Measurements from ENCODE around the gene TBXAS1. TPM values are rescaled to one million over a fixed set of nuclear protein-coding genes. Genes with fewer than 3 reads are reported as not detected.
A peak's percentile ranks its signal among the peaks of the same experiment; 100 is the strongest.

Gene TBXAS1
- total RNA-seq, 4 donors from 2014 or later = 9.0 to 22.2 (median 14.6) TPM

- no peak for TF ChIP-seq POLR2AphosphoS5 (IDR thresholded peaks at IDR 0.05)
- no peak for TF ChIP-seq EP300 (IDR thresholded peaks at IDR 0.05; ENCODE audit: low read depth)
- no peak for TF ChIP-seq CTCF (IDR thresholded peaks at IDR 0.05)
- TF ChIP-seq POLR2A (IDR thresholded peaks at IDR 0.05) = no peak
- H3K4me1 ChIP-seq = peaks cover 20 to 46% (median 33%) of the 10 kb centered on the region in 4 donors
- H3K27ac ChIP-seq = no peak overlapping the region
- in situ Hi-C loops (cut with MboI; ENCODE audit: low pct_ligation_motif_present in 1 of 4, low pct_unique_long_range_greater_than_20kb in 1 of 4, low sequenced_read_pairs in 3 of 4) = loop anchor here in 1 of 4 donors (25.0 kb wide), 1 partner anchor 280 kb away; no protein-coding TSS in a partner anchor
- no peak overlapping the region for H3K4me3 ChIP-seq
- no peaks in the 10 kb centered on the region for H3K9me3 ChIP-seq
- intact Hi-C loops (cut with DNase I; ENCODE audit: low total_unique reads) = no loop called here
- WGBS, 2 donors (ENCODE audit: low coverage in 1 of 2) = 94% methylated on average over 3 of the region's 3 CpGs; no CpG with 5 or more reads in 1 of the 2 donors
- no peak for DNase-seq
- peaks cover 0 to 5% (median 0%) of the 10 kb centered on the region in 4 donors for H3K36me3 ChIP-seq
- no peaks in the 10 kb centered on the region for H3K27me3 ChIP-seq
These were observed 228.1 kb downstream of the TBXAS1 start for GRCh38 chr7:140057143-140057535.

GRCh38 chr7:140058517-140058916, 229.5 kb downstream of the TBXAS1 start:
- TF ChIP-seq CTCF (IDR thresholded peaks at IDR 0.05) = no peak
- no peak for TF ChIP-seq POLR2AphosphoS5 (IDR thresholded peaks at IDR 0.05)
- no peak for TF ChIP-seq POLR2A (IDR thresholded peaks at IDR 0.05)
- no peak for TF ChIP-seq EP300 (IDR thresholded peaks at IDR 0.05; ENCODE audit: low read depth)
- Histone ChIP-seq H3K9me3 (no peaks in the 10 kb centered on the region), H3K4me1 (peaks cover 24 to 49% (median 37%) of the 10 kb centered on the region in 4 donors), H3K36me3 (peaks cover 0 to 5% (median 0%) of the 10 kb centered on the region in 4 donors), H3K4me3 (no peak overlapping the region), H3K27ac (peak overlapping the region in 2 of 4 donors; percentile 90 to 94), H3K27me3 (no peaks in the 10 kb centered on the region)
- DNase-seq = no peak
- intact Hi-C loops (cut with DNase I; ENCODE audit: low total_unique reads) (no loop called here), in situ Hi-C loops (cut with MboI; ENCODE audit: low pct_ligation_motif_present in 1 of 4, low pct_unique_long_range_greater_than_20kb in 1 of 4, low sequenced_read_pairs in 3 of 4) (loop anchor here in 1 of 4 donors (25.0 kb wide), 1 partner anchor 279 kb away; no protein-coding TSS in a partner anchor)
- 74% methylated on average over 4 to 7 of the region's 7 CpGs for WGBS, 2 donors (ENCODE audit: low coverage in 1 of 2)

GRCh38 chr7:140059273-140060242, 230.5 kb downstream of the TBXAS1 start:
- WGBS, 2 donors (ENCODE audit: low coverage in 1 of 2) = 37 to 45% methylated on average over 6 to 12 of the region's 12 CpGs
- peak; percentile 89 for DNase-seq
- in situ Hi-C loops (cut with MboI; ENCODE audit: low pct_ligation_motif_present in 1 of 4, low pct_unique_long_range_greater_than_20kb in 1 of 4, low sequenced_read_pairs in 3 of 4) (loop anchor here in 1 of 4 donors (25.0 kb wide), 1 partner anchor 278 kb away; no protein-coding TSS in a partner anchor), intact Hi-C loops (cut with DNase I; ENCODE audit: low total_unique reads) (loop anchor here (5.0 kb wide), 1 partner anchor 268 kb away; no protein-coding TSS in a partner anchor)
- Histone ChIP-seq H3K4me1 (peaks cover 26 to 50% (median 38%) of the 10 kb centered on the region in 4 donors), H3K4me3 (no peak overlapping the region), H3K9me3 (no peaks in the 10 kb centered on the region), H3K36me3 (peaks cover 0 to 5% (median 0%) of the 10 kb centered on the region in 4 donors), H3K27me3 (no peaks in the 10 kb centered on the region), H3K27ac (peak overlapping the region; percentile 90 to 94 (median 90))
- TF ChIP-seq EP300 (IDR thresholded peaks at IDR 0.05; ENCODE audit: low read depth) (no peak), POLR2AphosphoS5 (IDR thresholded peaks at IDR 0.05) (peak in 1 of 3 donors; percentile 22)

GRCh38 chr7:140060243-140060630, 231.2 kb downstream of the TBXAS1 start:
- Histone ChIP-seq H3K9me3 (no peaks in the 10 kb centered on the region), H3K27ac (peak overlapping the region; percentile 90 to 94 (median 90)), H3K27me3 (no peaks in the 10 kb centered on the region), H3K4me1 (peaks cover 26 to 50% (median 38%) of the 10 kb centered on the region in 4 donors), H3K36me3 (peaks cover 0 to 5% (median 0%) of the 10 kb centered on the region in 4 donors), H3K4me3 (no peak overlapping the region)
- TF ChIP-seq POLR2AphosphoS5 (IDR thresholded peaks at IDR 0.05) (peak in 1 of 3 donors; percentile 14), CTCF (IDR thresholded peaks at IDR 0.05) (no peak), EP300 (IDR thresholded peaks at IDR 0.05; ENCODE audit: low read depth) (no peak)
- in situ Hi-C loops (cut with MboI; ENCODE audit: low pct_ligation_motif_present in 1 of 4, low pct_unique_long_range_greater_than_20kb in 1 of 4, low sequenced_read_pairs in 3 of 4) (loop anchor here in 1 of 4 donors (25.0 kb wide), 1 partner anchor 277 kb away; no protein-coding TSS in a partner anchor), intact Hi-C loops (cut with DNase I; ENCODE audit: low total_unique reads) (loop anchor here (5.0 kb wide), 1 partner anchor 267 kb away; no protein-coding TSS in a partner anchor)
- WGBS, 2 donors (ENCODE audit: low coverage in 1 of 2) = 77 to 90% methylated on average over 1 to 3 of the region's 3 CpGs
- DNase-seq = no peak

Measured in transverse colon (tissue), 4 donors.